IMR-90 (cell line): Measurements from ENCODE around the gene CLDN14. TPM values are rescaled to one million over a fixed set of nuclear protein-coding genes. Genes with fewer than 3 reads are reported as not detected.

Source experiments
- ATAC-seq: fragments of 200-7000 bp; cut with Tn5 transposase; 2 replicates; pipeline ENCODE4 v1.9.1; 2020; ENCODE audit warnings: low read depth, mild to moderate bottlenecking, moderate library complexity
- BruUV-seq: library from RNA; stranded (reverse); fragments of 400-500 nt; replicated peaks from 2 replicates; lab custom pipeline; 2021; lab: Mats Ljungman, UMichigan
- CTCF ChIA-PET: fragments of 300-600 bp; formaldehyde crosslinking; extraction: SDS; loops from one replicate; lab custom pipeline; 2021; ENCODE audit warnings: antibody characterized with exemption; lab: Yijun Ruan, JAX
- POLR2A ChIA-PET: fragments of 300-600 bp; sonication (Branson Sonifier 250); formaldehyde crosslinking; loops from one replicate; lab custom pipeline; 2022; ENCODE audit warnings: antibody characterized with exemption; ENCODE audit not compliant: unreplicated experiment; lab: Charles Lee
- DNase-seq: peaks from one replicate; pipeline ENCODE4 v3.0.0; 2013
- H2AFZ ChIP-seq: replicated peaks from 2 replicates; pipeline ENCODE3; 2013; ENCODE audit warnings: low read length, mild to moderate bottlenecking; ENCODE audit not compliant: poor library complexity
- H2AK5ac ChIP-seq: 2 replicates; pipeline ENCODE4 v1.6.1; 2013; ENCODE audit warnings: low read depth, low read length, inconsistent platforms
- H2AK9ac ChIP-seq: replicated peaks from 2 replicates; pipeline ENCODE3; 2013; ENCODE audit warnings: mild to moderate bottlenecking, low read depth, low read length, moderate library complexity; ENCODE audit not compliant: poor library complexity
- H2BK120ac ChIP-seq: 2 replicates; pipeline ENCODE4 v1.6.1; 2013; ENCODE audit warnings: low read depth, low read length, inconsistent platforms
- H2BK15ac ChIP-seq: 3 replicates; pipeline ENCODE4 v1.6.1; 2013; ENCODE audit warnings: low read depth, low read length, inconsistent platforms
- H2BK20ac ChIP-seq: 2 replicates; pipeline ENCODE4 v1.6.1; 2013; ENCODE audit warnings: low read depth, mild to moderate bottlenecking, inconsistent platforms, low read length, moderate library complexity
- H2BK5ac ChIP-seq: 2 replicates; pipeline ENCODE4 v1.6.1; 2013; ENCODE audit warnings: mild to moderate bottlenecking, low read depth, low read length, inconsistent platforms; ENCODE audit not compliant: poor library complexity, severe bottlenecking
- H3K14ac ChIP-seq: replicated peaks from 2 replicates; pipeline ENCODE4 v1.6.1; 2013; ENCODE audit warnings: low read depth, low read length, inconsistent platforms
- H3K18ac ChIP-seq: 2 replicates; pipeline ENCODE4 v1.6.1; 2013; ENCODE audit warnings: low read depth, low read length, control low read depth
- H3K23ac ChIP-seq: 2 replicates; pipeline ENCODE4 v1.6.1; 2013; ENCODE audit warnings: low read depth, low read length, inconsistent platforms
- H3K27ac ChIP-seq: 2 replicates; pipeline ENCODE4 v1.5.1; 2013; ENCODE audit warnings: mild to moderate bottlenecking, control low read depth, low read length; ENCODE audit not compliant: insufficient read depth
- H3K27me3 ChIP-seq: 2 replicates; pipeline ENCODE4 v1.6.1; 2013; ENCODE audit warnings: low read length; ENCODE audit not compliant: control insufficient read depth, insufficient read depth
- H3K36me3 ChIP-seq: 2 replicates; pipeline ENCODE4 v1.6.1; 2013; ENCODE audit warnings: low read length, mixed read lengths; ENCODE audit not compliant: control insufficient read depth, insufficient read depth
- H3K4ac ChIP-seq: 2 replicates; pipeline ENCODE4 v1.6.1; 2013; ENCODE audit warnings: low read depth, low read length, inconsistent platforms
- H3K4me1 ChIP-seq: 2 replicates; pipeline ENCODE4 v1.6.1; 2013; ENCODE audit warnings: low read length, mixed read lengths; ENCODE audit not compliant: control insufficient read depth, insufficient read depth
- H3K4me2 ChIP-seq: 2 replicates; pipeline ENCODE4 v1.6.1; 2013; ENCODE audit warnings: low read depth, mild to moderate bottlenecking, control low read depth, low read length, moderate library complexity
- H3K4me3 ChIP-seq: 2 replicates; pipeline ENCODE4 v1.5.1; 2013; ENCODE audit warnings: low read depth, mild to moderate bottlenecking, control low read depth, low read length, moderate library complexity; ENCODE audit not compliant: insufficient read depth
- H3K56ac ChIP-seq: 2 replicates; pipeline ENCODE4 v1.6.1; 2013; ENCODE audit warnings: low read length, inconsistent platforms; ENCODE audit not compliant: insufficient read depth; ENCODE audit errors: extremely low read depth
- H3K79me1 ChIP-seq, 2 experiments: 2 replicates each; pipeline ENCODE4 v1.6.1; 2013; ENCODE audit warnings: low read length in 2 of 2, inconsistent platforms in 1 of 2, low read depth in 1 of 2
- H3K9ac ChIP-seq: 2 replicates; pipeline ENCODE4 v1.6.1; 2013; ENCODE audit warnings: low read depth, low read length, control low read depth
- H3K9me1 ChIP-seq: 2 replicates; pipeline ENCODE4 v1.6.1; 2013; ENCODE audit warnings: low read length, inconsistent platforms; ENCODE audit not compliant: insufficient read depth
- H3K9me3 ChIP-seq: 2 replicates; pipeline ENCODE4 v1.6.1; 2013; ENCODE audit warnings: low read length; ENCODE audit not compliant: control insufficient read depth, insufficient read depth
- H4K20me1 ChIP-seq: 2 replicates; pipeline ENCODE4 v1.6.1; 2013; ENCODE audit warnings: low read length, inconsistent platforms; ENCODE audit not compliant: insufficient read depth
- H4K5ac ChIP-seq: 2 replicates; pipeline ENCODE4 v1.6.1; 2013; ENCODE audit warnings: mild to moderate bottlenecking, low read depth, low read length, control low read depth
- H4K8ac ChIP-seq, 2 experiments: 2 replicates each; pipeline ENCODE4 v1.6.1; 2013; ENCODE audit warnings: low read depth in 2 of 2, low read length in 2 of 2, control low read depth in 1 of 2, inconsistent platforms in 1 of 2
- H4K91ac ChIP-seq: 2 replicates; pipeline ENCODE4 v1.6.1; 2013; ENCODE audit warnings: low read depth, low read length, inconsistent platforms; ENCODE audit not compliant: insufficient read depth
- BHLHE40 ChIP-seq: fragments of 150-350 bp; IDR thresholded peaks from 2 replicates; pipeline ENCODE4 v1.6.1; 2016; ENCODE audit warnings: mild to moderate bottlenecking, low read depth, low read length
- NFE2L2 ChIP-seq: fragments of 150-350 bp; IDR thresholded peaks from 2 replicates; pipeline ENCODE4 v1.6.1; 2016; ENCODE audit warnings: low read depth, mild to moderate bottlenecking, low read length
- SMC3 ChIP-seq: fragments of 150-350 bp; IDR thresholded peaks from 2 replicates; pipeline ENCODE4 v1.6.1; 2016; ENCODE audit warnings: low read depth, mild to moderate bottlenecking, antibody characterized with exemption, low read length, moderate library complexity
- WGBS, 2 experiments: methylation state at CpG; one replicate each; pipeline versions ENCODE4 v1.1.5 to v1.1.7; 2013; ENCODE audit warnings: missing lambda C conversion rate in 2 of 2; ENCODE audit not compliant: insufficient read length in 1 of 2; ENCODE audit errors: extremely low coverage in 2 of 2; 5-methylcytosine and 5-hydroxymethylcytosine counted together
- dilution Hi-C: fragments of 300-500 bp; cut with HindIII; formaldehyde crosslinking; loops from one replicate; pipeline ENCODE4 v1.14.3; 2018; ENCODE audit warnings: low sequenced_read_pairs; ENCODE audit not compliant: unreplicated experiment
- in situ Hi-C: fragments of 300-500 bp; cut with MboI; formaldehyde crosslinking; loops from 3 replicates; pipeline ENCODE4 v1.14.3; 2019; ENCODE audit warnings: low sequenced_read_pairs, inconsistent platforms, mixed read lengths
- intact Hi-C: fragments of 100-400 bp; cut with micrococcal nuclease; formaldehyde crosslinking; loops from 2 replicates; pipeline ENCODE4 v1.10.0; 2022
- polyA plus RNA-seq, 3 experiments: library from polyadenylated mRNA; depleted of rRNA; stranded (reverse); fragments of >200 nt; gene quantifications; 2 replicates each; pipeline ENCODE4 v1.2.3, GENCODE V29; 2012; ENCODE audit warnings: low replicate concordance in 1 of 3
- total RNA-seq: library from RNA; depleted of rRNA; stranded (reverse); fragments of >200 nt; gene quantifications from 2 replicates; pipeline ENCODE4 v1.2.3, GENCODE V29; 2012
- TF ChIP-seq, protein P1 (sequence below): conservative IDR thresholded peaks from 2 replicates; pipeline ENCODE4 v1.5.1; 2012; ENCODE audit warnings: mild to moderate bottlenecking, low read depth, low read length, improper control_type of control experiment
- TF ChIP-seq, protein P2 (sequence below): fragments of 150-350 bp; IDR thresholded peaks from 2 replicates; pipeline ENCODE4 v1.6.1; 2016; ENCODE audit warnings: low read depth, mild to moderate bottlenecking, low read length, moderate library complexity, borderline replicate concordance

Gene CLDN14
- total and polyA plus RNA-seq, 2 of the 4 experiments (the other 2 are of a cell fraction) = not detected

DNA sequence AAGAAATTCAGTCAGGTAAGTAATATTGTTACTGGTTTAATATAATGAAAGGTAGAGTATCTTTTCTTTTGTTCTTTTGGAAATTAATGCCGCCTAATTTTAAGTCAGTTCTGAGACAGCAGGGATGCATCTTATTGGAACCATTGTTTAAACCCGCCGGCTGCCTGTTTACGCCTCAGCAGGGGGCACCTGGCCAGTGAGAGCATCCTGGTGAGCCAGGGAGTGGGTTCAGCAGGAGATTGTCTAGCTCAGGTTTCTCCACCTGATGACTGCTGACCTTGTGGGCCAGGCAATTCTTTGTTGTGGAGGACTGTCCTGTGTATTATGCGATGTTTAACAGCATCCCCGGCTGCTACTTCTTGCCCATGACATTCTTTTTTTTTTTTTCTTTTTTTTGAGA lies 64.5 kb downstream of the CLDN14 start:
- no peak overlapping the region for H2AFZ ChIP-seq
- H3K9ac ChIP-seq = no peak overlapping the region
- no peak overlapping the region for H3K4me3 ChIP-seq
- no peaks in the 10 kb centered on the region for H3K79me1 ChIP-seq
- TF ChIP-seq NFE2L2 (no peak), SMC3 (no peak), BHLHE40 (no peak)
- TF ChIP-seq, protein P1, sequence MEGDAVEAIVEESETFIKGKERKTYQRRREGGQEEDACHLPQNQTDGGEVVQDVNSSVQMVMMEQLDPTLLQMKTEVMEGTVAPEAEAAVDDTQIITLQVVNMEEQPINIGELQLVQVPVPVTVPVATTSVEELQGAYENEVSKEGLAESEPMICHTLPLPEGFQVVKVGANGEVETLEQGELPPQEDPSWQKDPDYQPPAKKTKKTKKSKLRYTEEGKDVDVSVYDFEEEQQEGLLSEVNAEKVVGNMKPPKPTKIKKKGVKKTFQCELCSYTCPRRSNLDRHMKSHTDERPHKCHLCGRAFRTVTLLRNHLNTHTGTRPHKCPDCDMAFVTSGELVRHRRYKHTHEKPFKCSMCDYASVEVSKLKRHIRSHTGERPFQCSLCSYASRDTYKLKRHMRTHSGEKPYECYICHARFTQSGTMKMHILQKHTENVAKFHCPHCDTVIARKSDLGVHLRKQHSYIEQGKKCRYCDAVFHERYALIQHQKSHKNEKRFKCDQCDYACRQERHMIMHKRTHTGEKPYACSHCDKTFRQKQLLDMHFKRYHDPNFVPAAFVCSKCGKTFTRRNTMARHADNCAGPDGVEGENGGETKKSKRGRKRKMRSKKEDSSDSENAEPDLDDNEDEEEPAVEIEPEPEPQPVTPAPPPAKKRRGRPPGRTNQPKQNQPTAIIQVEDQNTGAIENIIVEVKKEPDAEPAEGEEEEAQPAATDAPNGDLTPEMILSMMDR = no peak
- TF ChIP-seq, protein P2, sequence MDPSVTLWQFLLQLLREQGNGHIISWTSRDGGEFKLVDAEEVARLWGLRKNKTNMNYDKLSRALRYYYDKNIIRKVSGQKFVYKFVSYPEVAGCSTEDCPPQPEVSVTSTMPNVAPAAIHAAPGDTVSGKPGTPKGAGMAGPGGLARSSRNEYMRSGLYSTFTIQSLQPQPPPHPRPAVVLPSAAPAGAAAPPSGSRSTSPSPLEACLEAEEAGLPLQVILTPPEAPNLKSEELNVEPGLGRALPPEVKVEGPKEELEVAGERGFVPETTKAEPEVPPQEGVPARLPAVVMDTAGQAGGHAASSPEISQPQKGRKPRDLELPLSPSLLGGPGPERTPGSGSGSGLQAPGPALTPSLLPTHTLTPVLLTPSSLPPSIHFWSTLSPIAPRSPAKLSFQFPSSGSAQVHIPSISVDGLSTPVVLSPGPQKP = no peak
- H3K14ac ChIP-seq = no peak overlapping the region
- H3K9me1 ChIP-seq = no peaks in the 10 kb centered on the region; the same call in 1 of the 2 replicates
- H4K8ac ChIP-seq = no peak overlapping the region
- in situ Hi-C loops (no loop called here), intact Hi-C loops (no loop called here), dilution Hi-C loops (no loop called here)
- H2BK120ac ChIP-seq = no peak overlapping the region
- no peaks in the 10 kb centered on the region for H3K4me1 ChIP-seq
- no peak for ATAC-seq
- no TSS peak for BruUV-seq
- no peak overlapping the region for H3K23ac ChIP-seq
- CTCF ChIA-PET = no interaction called here
- no peak overlapping the region for H2BK5ac ChIP-seq
- no peak overlapping the region for H3K4me2 ChIP-seq
- peaks cover 6% of the 10 kb centered on the region for H3K36me3 ChIP-seq
- no peak overlapping the region for H4K5ac ChIP-seq
- POLR2A ChIA-PET = no interaction called here
- H3K27me3 ChIP-seq = no peaks in the 10 kb centered on the region
- no peaks in the 10 kb centered on the region for H3K9me3 ChIP-seq
- no peak overlapping the region for H3K56ac ChIP-seq
- no peak overlapping the region for H2BK20ac ChIP-seq
- no peak overlapping the region for H2AK9ac ChIP-seq
- H3K4ac ChIP-seq = no peak overlapping the region
- DNase-seq = no peak
- no peak overlapping the region for H4K91ac ChIP-seq
- WGBS, 2 experiments = 100% methylated on average over 4 of the region's 6 CpGs; no CpG with 5 or more reads in 1 of the 2 experiments
- no peaks in the 10 kb centered on the region for H4K20me1 ChIP-seq
- no peak overlapping the region for H2AK5ac ChIP-seq
- H2BK15ac ChIP-seq = no peak overlapping the region
- no peak overlapping the region for H3K27ac ChIP-seq
- no peak overlapping the region for H3K18ac ChIP-seq
